ENCODE results near the gene KCNAB2.

DNA sequence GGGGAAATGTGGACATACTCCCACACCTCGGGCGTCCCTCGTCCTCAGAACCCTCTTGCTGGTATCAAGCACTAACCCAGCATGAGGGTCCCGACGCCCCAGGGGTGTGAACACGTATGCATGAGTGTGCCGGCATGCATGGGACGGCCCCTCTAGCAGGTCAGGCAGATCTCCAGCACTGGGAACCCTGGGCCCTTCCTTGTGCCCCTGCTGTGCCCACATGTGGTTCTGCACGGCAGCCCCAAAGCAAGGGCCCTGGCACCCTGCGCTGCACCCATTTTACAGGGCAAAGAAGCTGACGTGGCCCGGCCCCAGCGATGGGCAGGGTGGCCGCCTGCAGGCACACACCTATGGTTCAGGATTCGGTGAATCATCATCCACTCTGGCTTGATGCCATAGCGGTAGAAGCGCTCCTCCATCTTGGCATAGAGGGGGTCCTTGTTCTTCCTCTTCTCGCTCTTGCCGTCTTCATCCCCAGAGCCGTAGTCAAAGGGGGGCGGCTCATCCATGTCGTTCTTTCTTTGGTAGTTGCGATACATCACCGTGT, 100.2 kb downstream of the KCNAB2 start:
- TF ChIP-seq POLR2A (IDR thresholded peaks at IDR 0.05) = no peak
- TF ChIP-seq, protein P1, sequence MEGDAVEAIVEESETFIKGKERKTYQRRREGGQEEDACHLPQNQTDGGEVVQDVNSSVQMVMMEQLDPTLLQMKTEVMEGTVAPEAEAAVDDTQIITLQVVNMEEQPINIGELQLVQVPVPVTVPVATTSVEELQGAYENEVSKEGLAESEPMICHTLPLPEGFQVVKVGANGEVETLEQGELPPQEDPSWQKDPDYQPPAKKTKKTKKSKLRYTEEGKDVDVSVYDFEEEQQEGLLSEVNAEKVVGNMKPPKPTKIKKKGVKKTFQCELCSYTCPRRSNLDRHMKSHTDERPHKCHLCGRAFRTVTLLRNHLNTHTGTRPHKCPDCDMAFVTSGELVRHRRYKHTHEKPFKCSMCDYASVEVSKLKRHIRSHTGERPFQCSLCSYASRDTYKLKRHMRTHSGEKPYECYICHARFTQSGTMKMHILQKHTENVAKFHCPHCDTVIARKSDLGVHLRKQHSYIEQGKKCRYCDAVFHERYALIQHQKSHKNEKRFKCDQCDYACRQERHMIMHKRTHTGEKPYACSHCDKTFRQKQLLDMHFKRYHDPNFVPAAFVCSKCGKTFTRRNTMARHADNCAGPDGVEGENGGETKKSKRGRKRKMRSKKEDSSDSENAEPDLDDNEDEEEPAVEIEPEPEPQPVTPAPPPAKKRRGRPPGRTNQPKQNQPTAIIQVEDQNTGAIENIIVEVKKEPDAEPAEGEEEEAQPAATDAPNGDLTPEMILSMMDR (IDR thresholded peaks at IDR 0.05) = no peak
- no peak for TF ChIP-seq POLR2AphosphoS5 (IDR thresholded peaks at IDR 0.05; ENCODE audit: insufficient read depth in 1 of 2, low read depth in 1 of 2)
